ENCODE measurements around the gene EVL. TPM values are rescaled to one million over a fixed set of nuclear protein-coding genes. Genes with fewer than 3 reads are reported as not detected.

Gene EVL
- total RNA-seq, 2 donors from 2014 or later: 493 to 560 TPM

DNA sequence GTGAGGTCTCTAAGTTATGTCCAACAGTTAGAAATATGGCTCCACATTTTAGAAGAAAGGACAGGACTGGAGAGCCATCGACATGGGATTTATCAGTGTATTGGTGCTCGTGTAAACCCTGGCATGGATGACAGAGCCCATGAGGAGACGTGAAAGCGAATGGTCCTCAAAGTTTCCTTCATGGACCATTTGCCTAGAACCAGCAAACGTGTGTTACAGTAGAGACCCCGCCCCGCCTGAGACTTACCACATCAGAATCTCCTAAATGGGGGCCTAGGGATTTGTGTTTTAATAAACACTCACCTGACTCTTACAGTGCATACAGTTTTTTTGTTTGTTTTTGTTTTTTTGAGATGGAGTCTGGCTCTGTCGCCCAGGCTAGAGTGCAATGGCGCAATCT, 12.2 kb downstream of the EVL start:
- peak overlapping the region; percentile 93 for H3K4me3 Mint-ChIP-seq
- H3K36me3 Mint-ChIP-seq (ENCODE audit: low read depth): peaks cover 99% of the 10 kb centered on the region
- H3K27me3 Mint-ChIP-seq: no peaks in the 10 kb centered on the region

DNA sequence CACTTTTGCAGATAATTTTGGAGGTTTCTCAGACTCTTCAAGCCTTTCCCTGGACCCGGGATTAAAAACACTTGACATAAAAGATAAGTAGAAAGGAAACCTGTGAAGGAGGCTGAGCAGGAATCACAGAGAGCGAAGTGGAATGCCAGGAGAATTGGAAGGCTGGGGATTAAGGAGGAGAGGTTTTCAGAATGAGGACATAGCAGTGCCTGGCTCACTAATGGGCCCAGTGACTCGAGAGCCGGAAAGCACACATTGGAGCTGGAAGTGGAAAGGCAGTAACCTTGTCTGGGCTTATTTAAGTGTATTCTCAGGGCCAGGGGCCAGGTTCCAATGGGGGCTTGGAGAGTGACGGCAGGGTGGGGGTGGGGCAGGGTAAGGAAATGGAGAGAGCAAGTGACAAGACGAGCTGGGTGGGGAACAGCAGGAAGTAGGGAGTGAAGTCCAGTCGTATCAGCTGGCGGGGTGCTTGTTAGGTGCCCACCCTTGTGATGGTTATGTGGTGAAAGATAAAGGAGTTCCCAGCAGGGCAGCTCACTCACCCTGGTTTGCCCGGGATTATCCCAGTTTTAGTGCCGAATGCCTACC, 13.1 kb downstream of the EVL start:
- H3K27me3 Mint-ChIP-seq: no peaks in the 10 kb centered on the region
- peaks cover 80% of the 10 kb centered on the region for H3K4me1 Mint-ChIP-seq
- no peaks in the 10 kb centered on the region for H3K9me3 Mint-ChIP-seq
- peaks cover 99% of the 10 kb centered on the region for H3K36me3 Mint-ChIP-seq (ENCODE audit: low read depth)
- peak overlapping the region; percentile 93 for H3K4me3 Mint-ChIP-seq
- peak overlapping the region; percentile 93 for H3K27ac Mint-ChIP-seq
- no peak for ATAC-seq (replicated peaks)

More for the DNA sequence above, 12.2 kb downstream of the EVL start:
- Mint-ChIP-seq H3K9me3 (no peaks in the 10 kb centered on the region), H3K27ac (peak overlapping the region; percentile 95), H3K4me1 (peaks cover 81% of the 10 kb centered on the region)
- no peak for ATAC-seq (replicated peaks)

DNA sequence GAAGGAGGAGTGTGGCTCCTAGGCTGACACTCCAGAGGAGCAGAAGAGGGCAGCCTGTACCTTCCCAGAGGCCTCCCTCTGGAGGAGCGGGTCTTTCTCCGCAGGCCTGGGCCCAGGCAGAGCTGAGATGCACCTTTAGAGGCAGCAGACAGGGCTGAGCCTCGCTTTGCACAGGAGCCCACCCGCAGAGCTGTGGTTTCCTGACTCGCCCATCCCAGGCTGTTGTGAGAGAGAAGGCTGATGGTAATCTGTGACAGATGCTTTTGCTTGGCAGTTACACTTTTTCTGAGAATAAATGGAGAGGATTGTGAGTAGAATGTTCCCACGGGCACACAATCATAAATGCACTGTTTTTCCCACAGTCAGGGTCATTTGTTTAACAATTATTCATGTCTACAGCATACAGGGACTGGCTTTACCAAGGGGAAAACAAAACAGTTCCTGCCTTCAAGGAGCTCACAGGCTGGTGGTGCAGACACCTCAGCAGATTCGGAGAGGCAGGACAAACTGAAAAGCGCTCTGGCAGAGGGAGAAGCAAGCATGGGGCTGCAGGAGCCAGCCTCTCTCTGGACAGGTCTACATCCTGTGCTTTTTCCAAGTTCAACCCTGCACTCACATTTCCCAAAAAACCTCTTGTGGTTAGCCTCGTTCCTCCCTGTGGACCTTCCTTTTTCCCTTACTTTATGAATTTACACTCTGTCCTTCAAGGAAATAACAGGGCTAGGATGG, 13.9 kb downstream of the EVL start:
- Mint-ChIP-seq H3K4me3 (peak overlapping the region; percentile 93), H3K9me3 (no peaks in the 10 kb centered on the region), H3K27ac (peak overlapping the region; percentile 93), H3K36me3 (ENCODE audit: low read depth) (peaks cover 99% of the 10 kb centered on the region), H3K27me3 (no peaks in the 10 kb centered on the region), H3K4me1 (peaks cover 81% of the 10 kb centered on the region)
- ATAC-seq (replicated peaks): peak; percentile 59

DNA sequence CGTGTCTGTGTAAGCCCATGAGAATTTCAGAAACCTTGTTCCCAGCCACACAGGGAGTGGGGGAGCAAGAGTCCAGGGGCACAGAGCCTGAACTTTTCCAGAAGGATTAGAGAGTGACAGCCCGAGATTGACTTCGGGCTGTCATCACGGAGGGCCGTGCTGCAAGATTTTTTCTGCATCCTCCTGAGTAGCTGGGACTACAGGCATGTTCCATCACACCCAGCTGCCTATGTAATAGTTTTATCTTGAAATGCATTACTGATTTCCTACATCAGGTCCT, 14.4 kb downstream of the EVL start:
- H3K4me3 Mint-ChIP-seq: peak overlapping the region; percentile 93
- H3K36me3 Mint-ChIP-seq (ENCODE audit: low read depth): peaks cover 99% of the 10 kb centered on the region
- peaks cover 80% of the 10 kb centered on the region for H3K4me1 Mint-ChIP-seq
- H3K9me3 Mint-ChIP-seq: no peaks in the 10 kb centered on the region
- no peak for ATAC-seq (replicated peaks)
- peak overlapping the region; percentile 93 for H3K27ac Mint-ChIP-seq
- no peaks in the 10 kb centered on the region for H3K27me3 Mint-ChIP-seq

DNA sequence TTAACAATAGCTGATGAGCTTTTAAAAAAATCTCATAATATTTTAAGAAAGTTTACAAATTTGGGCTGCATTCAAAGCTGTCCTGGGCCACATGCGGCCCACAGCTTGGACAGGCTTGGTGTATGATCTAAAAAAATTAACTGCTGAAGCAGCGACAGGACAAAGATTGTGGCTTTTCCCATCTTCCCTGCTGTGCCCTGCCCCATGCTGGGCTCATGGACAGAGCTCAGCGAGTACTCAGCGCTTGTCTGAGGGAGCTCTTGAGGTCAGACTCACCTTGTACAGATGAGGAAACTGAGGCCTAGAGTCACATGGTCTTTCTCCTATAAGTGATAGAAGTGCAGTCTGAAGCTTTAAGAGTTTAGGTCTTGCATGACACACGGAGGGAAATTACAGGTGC, 15.0 kb downstream of the EVL start:
- Mint-ChIP-seq H3K36me3 (ENCODE audit: low read depth) (peaks cover 99% of the 10 kb centered on the region), H3K27ac (peak overlapping the region; percentile 92), H3K4me1 (peaks cover 80% of the 10 kb centered on the region), H3K27me3 (no peaks in the 10 kb centered on the region), H3K4me3 (peak overlapping the region; percentile 93), H3K9me3 (no peaks in the 10 kb centered on the region)
- ATAC-seq (replicated peaks): no peak

DNA sequence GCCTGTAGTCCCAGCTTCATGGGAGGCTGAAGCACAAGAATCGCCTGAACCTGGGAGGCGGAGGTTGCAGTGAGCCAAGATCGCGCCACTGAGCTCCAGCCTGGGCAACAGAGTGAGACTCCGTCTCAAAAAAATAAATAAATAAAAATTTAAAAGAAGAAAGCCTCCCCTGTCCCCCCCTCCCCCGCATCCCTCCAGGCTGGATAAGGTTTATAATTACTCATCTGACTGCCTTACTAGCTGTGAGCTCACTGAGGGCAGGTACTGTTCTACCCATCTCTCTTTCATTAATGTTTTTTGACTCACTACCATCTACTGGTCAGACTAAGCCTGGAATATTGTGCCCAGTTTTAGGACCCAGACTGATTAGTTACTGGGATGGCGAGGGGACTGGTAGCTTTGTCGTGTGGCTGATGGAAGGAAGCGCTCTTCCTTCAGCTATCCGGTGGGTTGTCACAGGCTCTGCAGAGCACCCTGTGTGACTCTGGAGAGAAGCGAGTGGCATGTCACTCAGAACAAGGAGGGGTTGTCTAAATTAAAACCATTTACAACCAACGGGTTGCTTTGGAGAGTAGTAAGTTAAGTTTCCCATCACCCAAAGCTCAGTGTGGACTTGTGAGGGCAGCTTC, 16.9 kb downstream of the EVL start:
- peaks cover 75% of the 10 kb centered on the region for H3K4me1 Mint-ChIP-seq
- peaks cover 99% of the 10 kb centered on the region for H3K36me3 Mint-ChIP-seq (ENCODE audit: low read depth)
- H3K27ac Mint-ChIP-seq: peak overlapping the region; percentile 92
- peak; percentile 69 for ATAC-seq (replicated peaks)
- H3K4me3 Mint-ChIP-seq: peak overlapping the region; percentile 93
- H3K9me3 Mint-ChIP-seq: no peaks in the 10 kb centered on the region
- no peaks in the 10 kb centered on the region for H3K27me3 Mint-ChIP-seq

DNA sequence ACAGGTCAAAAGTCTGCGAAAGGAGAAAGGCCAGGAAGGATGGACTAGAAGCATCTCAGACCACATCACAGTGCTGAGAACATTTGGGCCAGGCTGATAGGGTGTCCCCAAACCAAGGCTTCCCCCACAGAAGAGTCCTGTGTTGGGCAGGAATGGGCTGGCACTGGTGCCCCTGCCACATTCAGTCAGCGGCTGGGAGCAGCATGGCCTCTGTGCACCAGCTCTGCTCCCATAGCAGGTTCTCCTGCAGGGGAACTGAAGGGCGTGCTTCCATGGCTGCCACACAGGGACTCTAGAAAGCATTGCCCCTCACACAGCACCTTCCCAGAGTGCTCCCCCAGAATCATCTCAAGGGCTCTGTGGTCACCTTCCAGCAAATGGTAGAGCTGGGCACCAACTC, 17.5 kb downstream of the EVL start:
- ATAC-seq (replicated peaks): no peak
- H3K27ac Mint-ChIP-seq: peak overlapping the region; percentile 92

DNA sequence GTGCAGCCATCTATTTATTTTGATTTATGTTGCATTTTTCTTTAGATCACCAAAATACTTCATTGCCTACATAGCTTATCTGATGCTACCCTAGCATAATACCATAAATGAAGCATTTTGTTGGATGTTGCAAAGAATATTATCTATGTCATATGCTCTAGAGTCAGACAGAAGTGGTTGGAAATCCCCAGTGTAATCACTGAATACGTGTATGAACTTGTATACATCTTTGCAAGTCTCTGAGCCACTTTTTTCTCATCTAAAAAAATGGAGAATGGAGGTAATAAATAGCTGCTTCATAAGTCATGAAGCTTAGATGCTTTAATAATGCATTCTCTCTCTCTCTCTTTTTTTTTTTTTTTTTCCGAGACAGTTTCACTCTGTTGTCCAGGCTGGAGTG, 18.5 kb downstream of the EVL start:
- Mint-ChIP-seq H3K9me3 (no peaks in the 10 kb centered on the region), H3K27ac (peak overlapping the region; percentile 92), H3K36me3 (ENCODE audit: low read depth) (peaks cover 99% of the 10 kb centered on the region), H3K4me3 (peak overlapping the region; percentile 93), H3K27me3 (no peaks in the 10 kb centered on the region), H3K4me1 (peaks cover 68% of the 10 kb centered on the region)
- ATAC-seq (replicated peaks): no peak

More for the DNA sequence above, 17.5 kb downstream of the EVL start:
- Mint-ChIP-seq H3K4me1 (peaks cover 74% of the 10 kb centered on the region), H3K36me3 (ENCODE audit: low read depth) (peaks cover 99% of the 10 kb centered on the region), H3K9me3 (no peaks in the 10 kb centered on the region), H3K4me3 (peak overlapping the region; percentile 93), H3K27me3 (no peaks in the 10 kb centered on the region)

DNA sequence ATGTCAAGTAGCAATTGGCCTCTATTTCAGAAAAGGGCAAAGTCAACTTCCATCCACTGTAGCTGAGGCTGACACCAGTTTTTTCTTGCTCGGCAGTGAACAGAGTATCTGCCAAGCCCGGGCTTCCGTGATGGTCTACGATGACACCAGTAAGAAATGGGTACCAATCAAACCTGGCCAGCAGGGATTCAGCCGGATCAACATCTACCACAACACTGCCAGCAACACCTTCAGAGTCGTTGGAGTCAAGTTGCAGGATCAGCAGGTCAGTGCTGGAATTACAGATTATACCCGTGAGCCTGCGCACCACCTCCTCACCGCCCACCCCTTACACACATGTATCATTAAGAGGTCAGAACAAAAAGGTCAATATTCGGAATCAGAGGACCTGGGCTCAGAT, 19.4 kb downstream of the EVL start:
- Mint-ChIP-seq H3K4me3 (peak overlapping the region; percentile 93), H3K27ac (peak overlapping the region; percentile 92), H3K27me3 (no peaks in the 10 kb centered on the region), H3K9me3 (no peaks in the 10 kb centered on the region), H3K36me3 (ENCODE audit: low read depth) (peaks cover 99% of the 10 kb centered on the region), H3K4me1 (peaks cover 65% of the 10 kb centered on the region)
- no peak for ATAC-seq (replicated peaks)

DNA sequence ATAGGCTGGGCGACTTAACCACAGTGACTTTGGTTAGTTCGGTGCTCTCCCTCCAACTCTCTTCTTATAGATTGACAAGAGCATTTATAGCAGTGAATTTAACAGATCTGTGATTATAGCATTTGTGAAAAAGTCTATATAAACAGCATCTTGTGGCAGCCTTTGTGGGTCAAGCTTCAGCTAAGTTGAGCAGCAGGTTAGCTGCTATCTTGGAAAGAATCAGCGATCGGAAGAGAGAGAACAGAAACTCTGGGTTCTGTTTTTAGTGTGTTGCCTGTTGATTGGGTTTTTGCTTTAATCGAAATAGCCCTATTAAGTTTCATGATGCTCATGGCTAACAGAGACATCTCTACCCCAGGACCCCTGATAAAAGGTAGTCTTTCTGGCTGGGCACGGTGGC, 20.2 kb downstream of the EVL start:
- Mint-ChIP-seq H3K4me1 (peaks cover 59% of the 10 kb centered on the region), H3K4me3 (peak overlapping the region; percentile 93), H3K36me3 (ENCODE audit: low read depth) (peaks cover 99% of the 10 kb centered on the region), H3K27ac (peak overlapping the region; percentile 92), H3K27me3 (no peaks in the 10 kb centered on the region), H3K9me3 (no peaks in the 10 kb centered on the region)
- ATAC-seq (replicated peaks): peak; percentile 3

DNA sequence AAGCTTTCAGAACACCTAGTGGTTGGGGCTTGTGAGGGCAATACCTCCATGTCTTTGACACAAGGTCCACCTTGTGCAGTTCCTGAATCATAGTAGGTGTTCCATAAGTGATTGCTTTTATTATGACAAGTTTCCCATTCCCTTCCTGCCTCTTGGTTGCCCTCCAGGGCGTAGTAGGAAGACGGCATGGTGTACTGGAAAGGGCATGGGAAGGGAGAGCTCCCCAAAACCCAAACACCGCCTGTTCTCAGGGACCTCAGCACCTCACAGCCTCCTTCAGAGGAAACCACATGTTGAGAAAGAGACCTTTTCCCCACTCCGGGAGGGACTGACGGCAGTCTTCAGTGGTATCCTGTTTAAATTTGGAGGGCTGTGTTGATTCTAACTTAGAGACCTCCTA, 21.1 kb downstream of the EVL start:
- Mint-ChIP-seq H3K36me3 (ENCODE audit: low read depth) (peaks cover 100% of the 10 kb centered on the region), H3K4me3 (peak overlapping the region; percentile 93), H3K27ac (peak overlapping the region; percentile 92), H3K9me3 (no peaks in the 10 kb centered on the region), H3K4me1 (peaks cover 63% of the 10 kb centered on the region), H3K27me3 (no peaks in the 10 kb centered on the region)
- ATAC-seq (replicated peaks): no peak

DNA sequence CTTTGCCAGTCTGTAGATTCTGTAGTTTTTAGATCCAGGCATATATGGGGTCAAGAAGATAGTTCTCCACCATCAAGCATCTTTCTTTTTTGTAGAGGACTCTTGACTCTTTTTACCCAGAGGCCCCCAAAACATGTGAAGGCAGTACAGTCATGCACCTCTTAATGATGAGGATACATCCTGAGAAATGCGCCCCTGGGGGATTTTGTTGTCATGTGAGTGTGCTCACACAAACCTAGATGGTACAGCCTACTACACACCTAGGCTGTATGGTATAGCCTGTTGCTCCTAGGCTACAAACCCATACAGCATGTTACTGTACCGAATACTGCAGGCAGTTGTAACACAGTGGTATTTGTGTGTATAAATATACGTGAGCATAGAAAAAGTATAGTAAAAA, 23.0 kb downstream of the EVL start:
- Mint-ChIP-seq H3K36me3 (ENCODE audit: low read depth) (peaks cover 100% of the 10 kb centered on the region), H3K4me3 (peak overlapping the region; percentile 64), H3K27me3 (no peaks in the 10 kb centered on the region), H3K4me1 (peaks cover 54% of the 10 kb centered on the region), H3K9me3 (no peaks in the 10 kb centered on the region), H3K27ac (peak overlapping the region; percentile 92)
- no peak for ATAC-seq (replicated peaks)

DNA sequence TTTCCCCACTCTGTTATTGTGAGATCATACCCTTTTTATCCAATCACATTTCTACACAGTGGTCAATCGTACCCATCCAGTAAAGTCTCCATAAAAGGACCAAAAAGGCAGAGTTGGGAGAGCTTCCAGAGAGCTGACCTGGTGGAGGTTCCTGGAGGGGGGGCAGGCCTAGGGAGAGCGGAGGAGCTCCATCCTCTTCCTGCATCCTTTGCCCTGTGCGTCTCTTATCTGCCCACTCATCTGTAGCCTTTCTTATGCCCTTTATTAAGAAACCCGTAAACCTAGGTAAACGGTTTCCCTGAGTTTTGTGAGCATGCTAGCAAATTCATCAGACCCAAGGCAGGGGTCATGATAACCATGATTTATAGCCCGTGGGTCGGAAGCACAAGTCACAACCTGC, 26.2 kb downstream of the EVL start:
- H3K4me1 Mint-ChIP-seq: peaks cover 43% of the 10 kb centered on the region
- peak overlapping the region; percentile 64 for H3K4me3 Mint-ChIP-seq
- no peaks in the 10 kb centered on the region for H3K9me3 Mint-ChIP-seq
- H3K36me3 Mint-ChIP-seq (ENCODE audit: low read depth): peaks cover 100% of the 10 kb centered on the region
- no peaks in the 10 kb centered on the region for H3K27me3 Mint-ChIP-seq
- peak overlapping the region; percentile 64 for H3K27ac Mint-ChIP-seq
- peak; percentile 38 for ATAC-seq (replicated peaks)

DNA sequence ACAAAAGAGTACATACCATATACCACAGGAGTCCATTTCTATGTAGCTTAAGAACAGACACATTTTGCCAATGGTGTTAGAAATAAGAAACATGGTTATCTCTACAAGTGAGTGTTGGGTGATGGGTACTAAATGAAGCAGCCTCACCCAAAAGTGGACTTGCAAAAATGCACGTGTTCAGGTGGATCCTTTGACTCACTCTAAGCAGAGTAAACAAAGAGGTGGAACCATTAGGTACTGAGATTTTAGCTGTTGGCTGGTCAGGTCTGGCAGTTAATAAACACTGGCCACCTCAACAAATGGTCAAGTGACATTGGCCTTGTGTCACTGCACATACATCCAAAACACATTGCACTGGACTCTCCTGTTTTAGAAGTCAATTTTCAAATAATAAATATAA, 27.6 kb downstream of the EVL start:
- Mint-ChIP-seq H3K4me1 (peaks cover 49% of the 10 kb centered on the region), H3K36me3 (ENCODE audit: low read depth) (peaks cover 100% of the 10 kb centered on the region), H3K9me3 (no peaks in the 10 kb centered on the region), H3K4me3 (peak overlapping the region; percentile 64), H3K27me3 (no peaks in the 10 kb centered on the region), H3K27ac (no peak overlapping the region)
- peak; percentile 78 for ATAC-seq (replicated peaks)

DNA sequence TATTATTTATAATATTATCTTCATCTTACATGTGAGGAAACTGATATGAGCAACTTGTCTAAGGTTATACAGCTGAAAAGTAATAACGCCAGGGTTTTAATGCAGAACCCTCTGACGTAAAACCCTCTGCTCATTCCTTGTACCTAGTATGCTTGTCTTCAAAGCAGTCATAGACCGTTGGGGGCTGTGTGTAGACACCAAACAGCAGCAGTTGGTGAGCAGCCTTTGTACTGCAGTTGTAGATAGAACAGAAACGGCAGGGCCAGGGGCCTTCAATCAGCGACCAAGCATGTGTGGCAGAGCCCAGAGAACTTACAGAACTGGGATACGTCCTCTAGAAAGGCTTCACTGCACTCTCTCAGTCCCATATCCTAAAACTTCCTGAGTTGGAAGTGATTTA, 28.1 kb downstream of the EVL start:
- peak overlapping the region; percentile 64 for H3K4me3 Mint-ChIP-seq
- H3K27ac Mint-ChIP-seq: peak overlapping the region; percentile 84
- peak; percentile 15 for ATAC-seq (replicated peaks)
- H3K27me3 Mint-ChIP-seq: no peaks in the 10 kb centered on the region
- H3K9me3 Mint-ChIP-seq: no peaks in the 10 kb centered on the region
- H3K4me1 Mint-ChIP-seq: peaks cover 53% of the 10 kb centered on the region
- peaks cover 100% of the 10 kb centered on the region for H3K36me3 Mint-ChIP-seq (ENCODE audit: low read depth)

All from activated T-helper 17 cell treated with anti-CD3 and anti-CD28 coated beads, Interleukin-2, amount 50 U/mL, for 72 hours (primary cell).